ENCODE data around the gene PMM2.
"Not testable (repeated sequence)": the region's sequence is repeated elsewhere in the genome, so short reads cannot be mapped to it uniquely, and the experiment has no call there.

Gene PMM2

DNA sequence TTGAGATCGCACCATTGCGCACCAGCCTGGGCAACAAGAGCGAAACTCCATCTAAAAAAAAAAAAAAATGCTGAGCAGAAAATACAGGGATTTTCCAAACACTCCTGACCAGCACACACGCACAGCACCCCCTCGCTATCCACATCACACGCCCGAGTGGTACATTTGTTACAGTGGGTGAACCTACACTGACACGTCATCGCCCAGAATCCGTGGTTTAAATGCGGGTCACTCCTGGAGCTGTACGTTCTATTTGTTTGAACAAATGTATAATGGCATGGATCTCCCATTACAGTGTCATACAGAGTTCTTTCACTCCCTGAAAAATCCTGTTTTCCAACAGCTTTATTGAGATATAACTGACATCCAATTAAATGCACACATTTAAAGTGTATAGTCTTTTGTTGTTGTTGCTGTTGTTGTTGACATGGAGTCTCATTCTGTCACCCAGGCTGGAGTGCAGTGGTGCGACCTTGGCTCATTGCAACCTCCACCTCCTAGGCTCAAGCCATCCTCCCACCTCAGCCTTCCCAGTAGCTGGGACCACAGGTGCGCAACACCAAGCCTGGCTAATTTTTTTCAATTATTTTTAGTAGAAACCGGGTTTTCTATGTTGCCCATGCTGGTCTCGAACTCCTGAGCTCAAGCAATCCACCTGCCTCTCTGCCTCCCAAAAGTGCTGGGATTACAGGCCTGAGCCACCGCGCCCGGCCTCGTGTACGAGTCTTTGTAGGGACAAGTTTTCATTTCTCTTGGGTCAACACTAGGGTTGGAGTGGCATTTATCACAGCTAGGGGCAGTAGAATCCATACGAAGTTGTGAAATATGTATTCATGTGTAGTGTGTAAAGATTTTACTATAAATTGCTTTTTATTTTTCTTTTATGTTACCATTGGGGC lies 75.6 kb downstream of the PMM2 start:
- H3K9ac ChIP-seq (ENCODE audit: low read depth, low read length, poor library complexity): no peak overlapping the region
- H3K36me3 ChIP-seq (replicated peaks in 1 of 2; ENCODE audit: control insufficient read depth in 2 of 2, insufficient read depth in 2 of 2, low read length in 2 of 2): no peaks in the 10 kb centered on the region
- H3K14ac ChIP-seq (ENCODE audit: low read length): no peak overlapping the region
- no peak overlapping the region for H2BK120ac ChIP-seq (ENCODE audit: low read depth, low read length)
- no peak overlapping the region for H3K4ac ChIP-seq (ENCODE audit: low read length)
- H3K4me3 ChIP-seq (ENCODE audit: low read length in 2 of 2): no peak overlapping the region
- H2AFZ ChIP-seq (ENCODE audit: low read length): no peak overlapping the region
- H4K91ac ChIP-seq (ENCODE audit: low read depth, low read length, poor library complexity): no peak overlapping the region
- no peak overlapping the region for H3K18ac ChIP-seq (ENCODE audit: low read length)
- H2BK12ac ChIP-seq (ENCODE audit: low read length): no peak overlapping the region
- no peak overlapping the region for H2BK15ac ChIP-seq (ENCODE audit: low read length)
- H3K4me2 ChIP-seq (ENCODE audit: insufficient read depth, low read length, poor library complexity, severe bottlenecking): no peak overlapping the region
- no peaks in the 10 kb centered on the region for H3K27me3 ChIP-seq (ENCODE audit: control insufficient read depth in 3 of 3, insufficient read depth in 3 of 3, low read depth in 1 of 3, low read length in 3 of 3)
- no peak overlapping the region for H2AK5ac ChIP-seq (ENCODE audit: low read depth, low read length)
- peaks cover 2% of the 10 kb centered on the region for H3K79me1 ChIP-seq (ENCODE audit: low read depth, low read length)
- no peak for DNase-seq (ENCODE audit: low spot score)
- H2BK5ac ChIP-seq (ENCODE audit: low read length): no peak overlapping the region
- H3K27ac ChIP-seq (replicated peaks; ENCODE audit: low read length): no peak overlapping the region
- H3K4me1 ChIP-seq (ENCODE audit: control insufficient read depth in 2 of 2, insufficient read depth in 1 of 2, low read depth in 1 of 2, low read length in 2 of 2): peaks cover 3 to 11% of the 10 kb centered on the region in 2 donors
- no peak overlapping the region for H3K23ac ChIP-seq (ENCODE audit: low read depth, low read length, poor library complexity)
- no peak overlapping the region for H4K8ac ChIP-seq (ENCODE audit: low read depth, low read length)
- H3K9me3 ChIP-seq (replicated peaks in 1 of 2; ENCODE audit: control insufficient read depth in 2 of 2, insufficient read depth in 1 of 2, low read depth in 1 of 2, low read length in 2 of 2): no peaks in the 10 kb centered on the region
- WGBS, 2 donors (ENCODE audit: extremely low coverage in 2 of 2, insufficient read length in 2 of 2, insufficient replicate concordance in 1 of 2): no CpG with 5 or more reads among the region's 22 CpGs

- not testable (repeated sequence) for DNase-seq (ENCODE audit: low spot score); H3K4me2 ChIP-seq (ENCODE audit: insufficient read depth, low read length, poor library complexity, severe bottlenecking); H4K8ac ChIP-seq (ENCODE audit: low read depth, low read length); H2AK5ac ChIP-seq (ENCODE audit: low read depth, low read length); H3K14ac ChIP-seq (ENCODE audit: low read length); H2AFZ ChIP-seq (ENCODE audit: low read length); H2BK12ac ChIP-seq (ENCODE audit: low read length); H3K79me1 ChIP-seq (ENCODE audit: low read depth, low read length); H3K27me3 ChIP-seq (ENCODE audit: control insufficient read depth in 3 of 3, insufficient read depth in 3 of 3, low read depth in 1 of 3, low read length in 3 of 3); H3K27ac ChIP-seq (replicated peaks; ENCODE audit: low read length); H2BK120ac ChIP-seq (ENCODE audit: low read depth, low read length); H3K9ac ChIP-seq (ENCODE audit: low read depth, low read length, poor library complexity); H3K4ac ChIP-seq (ENCODE audit: low read length); H4K91ac ChIP-seq (ENCODE audit: low read depth, low read length, poor library complexity); H3K18ac ChIP-seq (ENCODE audit: low read length); H3K36me3 ChIP-seq (replicated peaks in 1 of 2; ENCODE audit: control insufficient read depth in 2 of 2, insufficient read depth in 2 of 2, low read length in 2 of 2); H3K4me3 ChIP-seq (ENCODE audit: low read length in 2 of 2); H3K23ac ChIP-seq (ENCODE audit: low read depth, low read length, poor library complexity); H2BK15ac ChIP-seq (ENCODE audit: low read length); H3K9me3 ChIP-seq (replicated peaks in 1 of 2; ENCODE audit: control insufficient read depth in 2 of 2, insufficient read depth in 1 of 2, low read depth in 1 of 2, low read length in 2 of 2); H2BK5ac ChIP-seq (ENCODE audit: low read length)
- no CpG with 5 or more reads among the region's 7 CpGs for WGBS, 2 donors (ENCODE audit: extremely low coverage in 2 of 2, insufficient read length in 2 of 2, insufficient replicate concordance in 1 of 2)
- H3K4me1 ChIP-seq (ENCODE audit: control insufficient read depth in 2 of 2, insufficient read depth in 1 of 2, low read depth in 1 of 2, low read length in 2 of 2): peaks cover 3 to 11% of the 10 kb centered on the region in 2 donors
Measured at GRCh38 chr16:8873866-8874195, 76.2 kb downstream of the PMM2 start.

DNA sequence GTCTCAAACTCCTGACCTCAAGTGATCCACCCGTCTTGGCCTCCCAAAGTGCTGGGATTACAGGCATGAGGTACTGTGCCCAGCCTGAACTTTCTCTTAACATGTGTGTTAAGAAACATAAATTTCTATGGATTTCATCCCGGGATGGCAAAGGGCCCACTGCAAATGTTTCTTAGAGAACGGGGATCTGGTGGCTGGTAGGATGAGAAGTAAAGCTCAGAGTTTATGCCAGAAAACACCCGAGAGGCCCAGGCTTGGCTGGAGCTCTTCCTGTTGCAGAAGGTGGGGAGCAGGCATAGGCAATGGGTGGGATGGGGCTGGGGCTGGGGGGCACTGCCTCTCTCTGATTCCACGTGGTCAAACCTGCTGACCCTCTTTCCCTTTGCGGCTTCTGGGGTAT lies 76.7 kb downstream of the PMM2 start:
- Histone ChIP-seq H3K79me1 (ENCODE audit: low read depth, low read length) (peaks cover 2% of the 10 kb centered on the region), H3K36me3 (replicated peaks in 1 of 2; ENCODE audit: control insufficient read depth in 2 of 2, insufficient read depth in 2 of 2, low read length in 2 of 2) (no peaks in the 10 kb centered on the region), H3K4me1 (ENCODE audit: control insufficient read depth in 2 of 2, insufficient read depth in 1 of 2, low read depth in 1 of 2, low read length in 2 of 2) (peaks cover 2 to 8% of the 10 kb centered on the region in 2 donors), H2BK12ac (ENCODE audit: low read length) (no peak overlapping the region), H3K4ac (ENCODE audit: low read length) (no peak overlapping the region), H2AFZ (ENCODE audit: low read length) (no peak overlapping the region), H4K8ac (ENCODE audit: low read depth, low read length) (no peak overlapping the region), H2BK15ac (ENCODE audit: low read length) (no peak overlapping the region), H3K14ac (ENCODE audit: low read length) (no peak overlapping the region), H2BK120ac (ENCODE audit: low read depth, low read length) (no peak overlapping the region), H3K9me3 (replicated peaks in 1 of 2; ENCODE audit: control insufficient read depth in 2 of 2, insufficient read depth in 1 of 2, low read depth in 1 of 2, low read length in 2 of 2) (no peaks in the 10 kb centered on the region), H3K27me3 (ENCODE audit: control insufficient read depth in 3 of 3, insufficient read depth in 3 of 3, low read depth in 1 of 3, low read length in 3 of 3) (no peaks in the 10 kb centered on the region), H3K9ac (ENCODE audit: low read depth, low read length, poor library complexity) (no peak overlapping the region), H3K23ac (ENCODE audit: low read depth, low read length, poor library complexity) (no peak overlapping the region), H4K91ac (ENCODE audit: low read depth, low read length, poor library complexity) (no peak overlapping the region), H3K18ac (ENCODE audit: low read length) (no peak overlapping the region), H2AK5ac (ENCODE audit: low read depth, low read length) (no peak overlapping the region), H3K4me3 (ENCODE audit: low read length in 2 of 2) (no peak overlapping the region), H3K4me2 (ENCODE audit: insufficient read depth, low read length, poor library complexity, severe bottlenecking) (no peak overlapping the region), H3K27ac (replicated peaks; ENCODE audit: low read length) (no peak overlapping the region), H2BK5ac (ENCODE audit: low read length) (no peak overlapping the region)
- WGBS, 2 donors (ENCODE audit: extremely low coverage in 2 of 2, insufficient read length in 2 of 2, insufficient replicate concordance in 1 of 2): no CpG with 5 or more reads among the region's 6 CpGs
- no peak for DNase-seq (ENCODE audit: low spot score)

GRCh38 chr16:8875317-8875716 lies 77.7 kb downstream of the PMM2 start:
- not testable (repeated sequence) for H3K4me1 ChIP-seq (ENCODE audit: control insufficient read depth in 2 of 2, insufficient read depth in 1 of 2, low read depth in 1 of 2, low read length in 2 of 2); H2BK12ac ChIP-seq (ENCODE audit: low read length); H3K4me3 ChIP-seq (ENCODE audit: low read length in 2 of 2); H3K18ac ChIP-seq (ENCODE audit: low read length); H3K79me1 ChIP-seq (ENCODE audit: low read depth, low read length); H2BK120ac ChIP-seq (ENCODE audit: low read depth, low read length); H3K4ac ChIP-seq (ENCODE audit: low read length); H2AK5ac ChIP-seq (ENCODE audit: low read depth, low read length); H2BK15ac ChIP-seq (ENCODE audit: low read length); H4K91ac ChIP-seq (ENCODE audit: low read depth, low read length, poor library complexity); H3K14ac ChIP-seq (ENCODE audit: low read length); DNase-seq (ENCODE audit: low spot score); H2AFZ ChIP-seq (ENCODE audit: low read length); H3K9me3 ChIP-seq (replicated peaks in 1 of 2; ENCODE audit: control insufficient read depth in 2 of 2, insufficient read depth in 1 of 2, low read depth in 1 of 2, low read length in 2 of 2); H2BK5ac ChIP-seq (ENCODE audit: low read length); H3K4me2 ChIP-seq (ENCODE audit: insufficient read depth, low read length, poor library complexity, severe bottlenecking); H3K27me3 ChIP-seq (ENCODE audit: control insufficient read depth in 3 of 3, insufficient read depth in 3 of 3, low read depth in 1 of 3, low read length in 3 of 3); H3K36me3 ChIP-seq (replicated peaks in 1 of 2; ENCODE audit: control insufficient read depth in 2 of 2, insufficient read depth in 2 of 2, low read length in 2 of 2); H3K27ac ChIP-seq (replicated peaks; ENCODE audit: low read length); H4K8ac ChIP-seq (ENCODE audit: low read depth, low read length); H3K23ac ChIP-seq (ENCODE audit: low read depth, low read length, poor library complexity); H3K9ac ChIP-seq (ENCODE audit: low read depth, low read length, poor library complexity)
- no CpG with 5 or more reads among the region's 7 CpGs for WGBS, 2 donors (ENCODE audit: extremely low coverage in 2 of 2, insufficient read length in 2 of 2, insufficient replicate concordance in 1 of 2)
